Suppressor macrophage (primary cell): ENCODE results near the gene ADGRL2.

ENCODE experiments used
- DNase-seq, 4 experiments: peaks; one replicate each; pipeline ENCODE4 v3.0.0-alpha.2; 2020 to 2022

Gene ADGRL2

GRCh38 chr1:82000221-82000620 lies 199.5 kb downstream of the ADGRL2 start:
- DNase-seq = no peak

GRCh38 chr1:82001345-82001744 lies 200.6 kb downstream of the ADGRL2 start:
- no peak for DNase-seq

GRCh38 chr1:82007804-82008203 lies 207.1 kb downstream of the ADGRL2 start:
- no peak for DNase-seq

- DNase-seq = no peak
These were observed 213.0 kb downstream of the ADGRL2 start for GRCh38 chr1:82013702-82014101.

DNA sequence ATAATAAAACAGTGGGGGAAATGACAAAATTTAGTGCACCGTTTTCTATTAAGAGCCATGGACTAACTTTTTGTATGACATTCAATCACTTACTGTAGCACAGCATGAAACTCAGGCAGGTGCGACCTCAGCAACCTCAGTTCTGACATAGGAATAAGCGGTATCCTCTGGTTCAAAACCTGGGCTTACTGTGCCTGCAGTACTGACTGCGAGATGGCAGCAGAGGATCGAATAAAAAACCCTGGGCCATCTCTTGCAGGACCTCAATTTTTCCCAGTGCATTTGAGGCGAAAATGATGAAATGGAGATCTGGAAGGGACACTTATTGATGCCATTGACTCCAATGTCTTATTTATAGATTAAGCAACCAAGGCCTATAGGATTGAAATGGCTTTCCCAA lies 214.7 kb downstream of the ADGRL2 start:
- no peak for DNase-seq

GRCh38 chr1:82018319-82018718 lies 217.6 kb downstream of the ADGRL2 start:
- DNase-seq = no peak

- no peak for DNase-seq
These were observed 218.8 kb downstream of the ADGRL2 start for GRCh38 chr1:82019508-82019907.

DNA sequence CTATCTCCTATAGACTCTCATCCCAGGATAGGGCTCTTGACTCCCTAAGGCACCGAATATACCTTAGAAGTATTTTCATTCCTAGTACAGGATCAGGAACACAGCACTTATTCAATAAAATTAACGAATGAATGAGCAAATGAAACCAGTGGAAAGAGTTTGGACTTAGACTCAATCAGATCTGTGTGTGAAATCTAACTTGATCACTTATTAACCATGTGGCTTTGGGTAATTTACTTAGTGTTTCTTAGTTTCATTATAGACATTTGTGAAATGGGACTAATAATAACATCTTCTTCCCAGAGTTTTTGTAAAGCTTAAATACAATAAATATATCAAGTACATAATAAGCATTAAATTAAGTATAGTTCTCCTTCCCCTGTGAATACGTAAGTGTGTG lies 230.1 kb downstream of the ADGRL2 start:
- DNase-seq = no peak

DNA sequence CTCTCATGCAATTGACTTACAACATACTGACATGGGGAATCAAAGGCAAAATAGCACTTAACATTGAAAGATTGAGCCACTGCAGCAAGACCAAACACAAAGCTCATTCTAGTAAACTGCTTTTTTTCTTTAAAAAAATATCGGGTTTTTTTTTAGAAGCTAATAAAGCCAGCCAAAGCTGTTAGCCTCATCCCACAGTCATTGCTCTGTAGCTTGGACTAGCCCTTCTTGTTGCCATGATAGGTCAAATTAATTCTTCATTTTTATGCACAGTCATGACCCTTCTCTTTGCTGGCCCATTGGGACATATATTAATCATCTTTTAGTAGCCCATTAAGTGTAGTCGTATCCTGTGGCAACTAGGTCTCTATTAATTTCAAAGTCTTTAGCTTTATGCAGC lies 231.3 kb downstream of the ADGRL2 start:
- no peak for DNase-seq

DNA sequence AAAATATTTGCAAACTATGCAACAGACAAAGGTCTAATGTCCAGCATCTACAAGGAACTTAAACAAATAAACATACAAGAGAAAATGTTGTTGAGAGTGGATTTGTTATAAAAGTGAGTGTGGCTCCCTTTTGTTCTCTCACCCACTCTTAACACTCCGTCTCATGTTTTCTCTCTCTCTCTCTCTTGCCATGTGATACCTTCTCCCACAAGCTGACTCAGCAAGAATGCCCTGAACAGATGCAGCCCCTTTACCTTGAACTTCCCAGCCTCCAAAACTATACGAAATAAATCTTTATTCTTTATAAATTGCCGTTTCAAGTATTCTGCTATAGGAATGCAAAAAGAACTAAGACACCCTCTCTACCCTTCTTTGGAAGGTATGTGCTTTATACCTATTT lies 234.1 kb downstream of the ADGRL2 start:
- no peak for DNase-seq
